IMR-90 (cell line): ENCODE results near the gene CASP8AP2. TPM values are rescaled to one million over a fixed set of nuclear protein-coding genes. Genes with fewer than 3 reads are reported as not detected.
"Not testable (repeated sequence)": the region's sequence is repeated elsewhere in the genome, so short reads cannot be mapped to it uniquely, and the experiment has no call there.

Experiments used
- ATAC-seq: fragments of 200-7000 bp; cut with Tn5 transposase; 2 replicates; pipeline ENCODE4 v1.9.1; 2020; ENCODE audit warnings: low read depth, mild to moderate bottlenecking, moderate library complexity
- BruUV-seq: library from RNA; stranded (reverse); fragments of 400-500 nt; replicated peaks from 2 replicates; lab custom pipeline; 2021; lab: Mats Ljungman, UMichigan
- CTCF ChIA-PET: fragments of 300-600 bp; formaldehyde crosslinking; extraction: SDS; loops from one replicate; lab custom pipeline; 2021; ENCODE audit warnings: antibody characterized with exemption; lab: Yijun Ruan, JAX
- POLR2A ChIA-PET: fragments of 300-600 bp; sonication (Branson Sonifier 250); formaldehyde crosslinking; loops from one replicate; lab custom pipeline; 2022; ENCODE audit warnings: antibody characterized with exemption; ENCODE audit not compliant: unreplicated experiment; lab: Charles Lee
- DNase-seq: peaks from one replicate; pipeline ENCODE4 v3.0.0; 2013
- H2AFZ ChIP-seq: replicated peaks from 2 replicates; pipeline ENCODE3; 2013; ENCODE audit warnings: low read length, mild to moderate bottlenecking; ENCODE audit not compliant: poor library complexity
- H2AK5ac ChIP-seq: 2 replicates; pipeline ENCODE4 v1.6.1; 2013; ENCODE audit warnings: low read depth, low read length, inconsistent platforms
- H2AK9ac ChIP-seq: replicated peaks from 2 replicates; pipeline ENCODE3; 2013; ENCODE audit warnings: mild to moderate bottlenecking, low read depth, low read length, moderate library complexity; ENCODE audit not compliant: poor library complexity
- H2BK120ac ChIP-seq: 2 replicates; pipeline ENCODE4 v1.6.1; 2013; ENCODE audit warnings: low read depth, low read length, inconsistent platforms
- H2BK15ac ChIP-seq: 3 replicates; pipeline ENCODE4 v1.6.1; 2013; ENCODE audit warnings: low read depth, low read length, inconsistent platforms
- H2BK20ac ChIP-seq: 2 replicates; pipeline ENCODE4 v1.6.1; 2013; ENCODE audit warnings: low read depth, mild to moderate bottlenecking, inconsistent platforms, low read length, moderate library complexity
- H2BK5ac ChIP-seq: 2 replicates; pipeline ENCODE4 v1.6.1; 2013; ENCODE audit warnings: mild to moderate bottlenecking, low read depth, low read length, inconsistent platforms; ENCODE audit not compliant: poor library complexity, severe bottlenecking
- H3K14ac ChIP-seq: replicated peaks from 2 replicates; pipeline ENCODE4 v1.6.1; 2013; ENCODE audit warnings: low read depth, low read length, inconsistent platforms
- H3K18ac ChIP-seq: 2 replicates; pipeline ENCODE4 v1.6.1; 2013; ENCODE audit warnings: low read depth, low read length, control low read depth
- H3K23ac ChIP-seq: 2 replicates; pipeline ENCODE4 v1.6.1; 2013; ENCODE audit warnings: low read depth, low read length, inconsistent platforms
- H3K27ac ChIP-seq: 2 replicates; pipeline ENCODE4 v1.5.1; 2013; ENCODE audit warnings: mild to moderate bottlenecking, control low read depth, low read length; ENCODE audit not compliant: insufficient read depth
- H3K27me3 ChIP-seq: 2 replicates; pipeline ENCODE4 v1.6.1; 2013; ENCODE audit warnings: low read length; ENCODE audit not compliant: control insufficient read depth, insufficient read depth
- H3K36me3 ChIP-seq: 2 replicates; pipeline ENCODE4 v1.6.1; 2013; ENCODE audit warnings: low read length, mixed read lengths; ENCODE audit not compliant: control insufficient read depth, insufficient read depth
- H3K4ac ChIP-seq: 2 replicates; pipeline ENCODE4 v1.6.1; 2013; ENCODE audit warnings: low read depth, low read length, inconsistent platforms
- H3K4me1 ChIP-seq: 2 replicates; pipeline ENCODE4 v1.6.1; 2013; ENCODE audit warnings: low read length, mixed read lengths; ENCODE audit not compliant: control insufficient read depth, insufficient read depth
- H3K4me2 ChIP-seq: 2 replicates; pipeline ENCODE4 v1.6.1; 2013; ENCODE audit warnings: low read depth, mild to moderate bottlenecking, control low read depth, low read length, moderate library complexity
- H3K4me3 ChIP-seq: 2 replicates; pipeline ENCODE4 v1.5.1; 2013; ENCODE audit warnings: low read depth, mild to moderate bottlenecking, control low read depth, low read length, moderate library complexity; ENCODE audit not compliant: insufficient read depth
- H3K56ac ChIP-seq: 2 replicates; pipeline ENCODE4 v1.6.1; 2013; ENCODE audit warnings: low read length, inconsistent platforms; ENCODE audit not compliant: insufficient read depth; ENCODE audit errors: extremely low read depth
- H3K79me1 ChIP-seq, 2 experiments: 2 replicates each; pipeline ENCODE4 v1.6.1; 2013; ENCODE audit warnings: low read length in 2 of 2, inconsistent platforms in 1 of 2, low read depth in 1 of 2
- H3K9ac ChIP-seq: 2 replicates; pipeline ENCODE4 v1.6.1; 2013; ENCODE audit warnings: low read depth, low read length, control low read depth
- H3K9me1 ChIP-seq: 2 replicates; pipeline ENCODE4 v1.6.1; 2013; ENCODE audit warnings: low read length, inconsistent platforms; ENCODE audit not compliant: insufficient read depth
- H3K9me3 ChIP-seq: 2 replicates; pipeline ENCODE4 v1.6.1; 2013; ENCODE audit warnings: low read length; ENCODE audit not compliant: control insufficient read depth, insufficient read depth
- H4K20me1 ChIP-seq: 2 replicates; pipeline ENCODE4 v1.6.1; 2013; ENCODE audit warnings: low read length, inconsistent platforms; ENCODE audit not compliant: insufficient read depth
- H4K5ac ChIP-seq: 2 replicates; pipeline ENCODE4 v1.6.1; 2013; ENCODE audit warnings: mild to moderate bottlenecking, low read depth, low read length, control low read depth
- H4K8ac ChIP-seq, 2 experiments: 2 replicates each; pipeline ENCODE4 v1.6.1; 2013; ENCODE audit warnings: low read depth in 2 of 2, low read length in 2 of 2, control low read depth in 1 of 2, inconsistent platforms in 1 of 2
- H4K91ac ChIP-seq: 2 replicates; pipeline ENCODE4 v1.6.1; 2013; ENCODE audit warnings: low read depth, low read length, inconsistent platforms; ENCODE audit not compliant: insufficient read depth
- WGBS, 2 experiments: methylation state at CpG; one replicate each; pipeline versions ENCODE4 v1.1.5 to v1.1.7; 2013; ENCODE audit warnings: missing lambda C conversion rate in 2 of 2; ENCODE audit not compliant: insufficient read length in 1 of 2; ENCODE audit errors: extremely low coverage in 2 of 2; 5-methylcytosine and 5-hydroxymethylcytosine counted together
- dilution Hi-C: fragments of 300-500 bp; cut with HindIII; formaldehyde crosslinking; loops from one replicate; pipeline ENCODE4 v1.14.3; 2018; ENCODE audit warnings: low sequenced_read_pairs; ENCODE audit not compliant: unreplicated experiment
- in situ Hi-C: fragments of 300-500 bp; cut with MboI; formaldehyde crosslinking; loops from 3 replicates; pipeline ENCODE4 v1.14.3; 2019; ENCODE audit warnings: low sequenced_read_pairs, inconsistent platforms, mixed read lengths
- intact Hi-C: fragments of 100-400 bp; cut with micrococcal nuclease; formaldehyde crosslinking; loops from 2 replicates; pipeline ENCODE4 v1.10.0; 2022
- polyA plus RNA-seq, 3 experiments: library from polyadenylated mRNA; depleted of rRNA; stranded (reverse); fragments of >200 nt; gene quantifications; 2 replicates each; pipeline ENCODE4 v1.2.3, GENCODE V29; 2012; ENCODE audit warnings: low replicate concordance in 1 of 3
- total RNA-seq: library from RNA; depleted of rRNA; stranded (reverse); fragments of >200 nt; gene quantifications from 2 replicates; pipeline ENCODE4 v1.2.3, GENCODE V29; 2012

CASP8AP2 gene
- total and polyA plus RNA-seq, 2 of the 4 experiments (the other 2 are of a cell fraction) = 5.0 to 11.1 TPM

- in situ Hi-C loops, H3K27me3 ChIP-seq, ATAC-seq, H2AFZ ChIP-seq, H3K36me3 ChIP-seq, H3K23ac ChIP-seq, H3K9me3 ChIP-seq, H2BK15ac ChIP-seq, H2BK20ac ChIP-seq, H3K4me1 ChIP-seq, H3K4me2 ChIP-seq, H2AK9ac ChIP-seq, intact Hi-C loops, H2BK5ac ChIP-seq, H2BK120ac ChIP-seq, H4K20me1 ChIP-seq, H3K18ac ChIP-seq, POLR2A ChIA-PET, H3K27ac ChIP-seq, H3K79me1 ChIP-seq, CTCF ChIA-PET, H3K4me3 ChIP-seq, H2AK5ac ChIP-seq, DNase-seq, H3K9ac ChIP-seq, dilution Hi-C loops, H4K8ac ChIP-seq, H3K56ac ChIP-seq, H3K4ac ChIP-seq, H4K5ac ChIP-seq, H4K91ac ChIP-seq, H3K9me1 ChIP-seq, BruUV-seq, H3K14ac ChIP-seq: not testable (repeated sequence)
- 92% methylated on average over 2 of the region's 8 CpGs; no CpG with 5 or more reads in 1 of the 2 experiments for WGBS, 2 experiments
Observed at GRCh38 chr6:89892577-89892976, 62.9 kb downstream of the CASP8AP2 start.
